Measurements from ENCODE around the gene SMURF1. TPM values are rescaled to one million over a fixed set of nuclear protein-coding genes. Genes with fewer than 3 reads are reported as not detected.

Gene SMURF1
- total RNA-seq, 4 donors from 2014 or later = 25.3 to 47.5 (median 36.5) TPM

DNA sequence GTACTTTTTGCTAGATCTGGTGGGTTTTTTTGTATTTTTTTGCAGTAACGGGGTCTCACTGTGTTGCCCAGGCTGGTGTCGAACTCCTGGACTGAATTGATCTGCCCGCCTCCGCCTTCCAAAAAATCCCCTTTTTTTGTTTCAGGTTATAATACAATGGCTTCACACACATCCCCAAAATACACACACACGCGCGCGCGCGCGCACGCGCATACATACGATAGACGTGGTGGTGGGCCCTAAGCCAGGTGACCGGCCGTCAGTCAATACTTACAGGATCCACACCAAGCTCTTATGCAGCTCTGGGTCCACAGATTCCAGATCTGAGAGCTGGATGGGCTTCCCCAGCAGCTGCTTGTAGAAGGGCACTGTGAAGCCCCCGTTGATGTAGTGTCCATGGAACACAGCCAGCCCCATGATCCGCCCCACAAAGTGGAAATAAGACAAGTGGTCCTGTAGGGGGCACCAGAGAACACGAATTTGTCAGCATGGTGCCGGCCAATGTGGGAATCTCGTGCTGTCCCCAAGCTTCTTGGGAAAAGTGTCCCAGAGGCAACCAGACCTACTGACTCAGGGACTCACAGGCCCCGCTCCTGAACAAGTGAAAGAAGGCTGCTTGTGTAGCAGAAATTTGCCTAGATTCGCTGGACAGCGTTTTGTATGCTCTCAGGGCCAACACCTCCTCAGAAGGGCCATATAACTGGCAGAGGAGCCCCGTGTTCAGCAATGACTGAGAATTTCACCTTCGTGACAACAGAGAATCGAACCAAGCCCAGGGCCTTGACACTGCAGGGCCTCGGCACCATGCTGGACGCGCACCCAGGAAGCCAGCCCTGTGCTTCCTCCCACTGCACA is 103.6 kb downstream of the SMURF1 start:
- no peaks in the 10 kb centered on the region for H3K9me3 ChIP-seq
- H3K4me1 ChIP-seq = peaks cover 10 to 33% (median 20%) of the 10 kb centered on the region in 4 donors
- H3K4me3 ChIP-seq = no peak overlapping the region
- DNase-seq = peak; percentile 85
- H3K27me3 ChIP-seq = no peaks in the 10 kb centered on the region
- intact Hi-C loops (cut with DNase I; ENCODE audit: low total_unique reads) = loop anchor here (2.0 kb wide), 1 partner anchor 272 kb away; no protein-coding TSS in a partner anchor
- in situ Hi-C loops (cut with MboI; ENCODE audit: low pct_ligation_motif_present in 1 of 4, low pct_unique_long_range_greater_than_20kb in 1 of 4, low sequenced_read_pairs in 3 of 4) = loop anchor here in 3 of 4 donors (5.0 to 10.0 kb wide), 3 partner anchors 104 to 274 kb away; partner anchors contain the start of gene SMURF1 (in 1 of the 3)
- peaks cover 0 to 43% (median 18%) of the 10 kb centered on the region in 4 donors for H3K36me3 ChIP-seq
- TF ChIP-seq EP300 (IDR thresholded peaks at IDR 0.05; ENCODE audit: low read depth) (no peak), POLR2AphosphoS5 (IDR thresholded peaks at IDR 0.05) (peak in 1 of 3 donors; percentile 33)
- TF ChIP-seq, protein P1, sequence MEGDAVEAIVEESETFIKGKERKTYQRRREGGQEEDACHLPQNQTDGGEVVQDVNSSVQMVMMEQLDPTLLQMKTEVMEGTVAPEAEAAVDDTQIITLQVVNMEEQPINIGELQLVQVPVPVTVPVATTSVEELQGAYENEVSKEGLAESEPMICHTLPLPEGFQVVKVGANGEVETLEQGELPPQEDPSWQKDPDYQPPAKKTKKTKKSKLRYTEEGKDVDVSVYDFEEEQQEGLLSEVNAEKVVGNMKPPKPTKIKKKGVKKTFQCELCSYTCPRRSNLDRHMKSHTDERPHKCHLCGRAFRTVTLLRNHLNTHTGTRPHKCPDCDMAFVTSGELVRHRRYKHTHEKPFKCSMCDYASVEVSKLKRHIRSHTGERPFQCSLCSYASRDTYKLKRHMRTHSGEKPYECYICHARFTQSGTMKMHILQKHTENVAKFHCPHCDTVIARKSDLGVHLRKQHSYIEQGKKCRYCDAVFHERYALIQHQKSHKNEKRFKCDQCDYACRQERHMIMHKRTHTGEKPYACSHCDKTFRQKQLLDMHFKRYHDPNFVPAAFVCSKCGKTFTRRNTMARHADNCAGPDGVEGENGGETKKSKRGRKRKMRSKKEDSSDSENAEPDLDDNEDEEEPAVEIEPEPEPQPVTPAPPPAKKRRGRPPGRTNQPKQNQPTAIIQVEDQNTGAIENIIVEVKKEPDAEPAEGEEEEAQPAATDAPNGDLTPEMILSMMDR (IDR thresholded peaks at IDR 0.05) = peak; percentile 72 to 89 (median 79)
- peak overlapping the region; percentile 54 to 77 (median 71) for H3K27ac ChIP-seq
- 65 to 84% methylated on average over 19 to 31 of the region's 31 CpGs for WGBS, 2 donors (ENCODE audit: low coverage in 1 of 2)

DNA sequence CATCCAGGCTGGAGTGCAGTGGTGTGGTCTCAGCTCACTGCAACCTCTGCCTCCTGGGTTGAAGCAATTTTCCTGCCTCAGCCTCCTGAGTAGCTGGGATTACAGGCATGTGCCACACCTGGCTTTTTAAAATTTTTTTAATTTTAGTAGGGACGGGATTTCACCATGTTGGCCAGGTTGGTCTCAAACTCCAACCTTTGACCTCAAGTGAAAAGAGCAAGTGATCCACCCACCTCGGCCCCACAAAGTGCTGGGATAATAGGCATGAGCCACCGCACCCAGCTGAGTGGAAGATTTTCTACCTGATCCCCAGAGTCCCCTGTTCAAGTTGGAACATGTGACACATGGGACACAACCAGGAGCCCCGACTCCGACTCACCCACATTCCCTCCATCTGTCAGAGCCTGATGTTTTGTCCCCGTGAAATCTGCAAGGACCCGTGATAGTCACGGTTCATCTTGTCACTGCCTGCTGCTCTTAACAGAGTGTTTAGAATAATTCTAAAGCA is 104.5 kb downstream of the SMURF1 start:
- DNase-seq = no peak
- intact Hi-C loops (cut with DNase I; ENCODE audit: low total_unique reads) = no loop called here
- 60 to 72% methylated on average over 2 to 8 of the region's 8 CpGs for WGBS, 2 donors (ENCODE audit: low coverage in 1 of 2)

DNA sequence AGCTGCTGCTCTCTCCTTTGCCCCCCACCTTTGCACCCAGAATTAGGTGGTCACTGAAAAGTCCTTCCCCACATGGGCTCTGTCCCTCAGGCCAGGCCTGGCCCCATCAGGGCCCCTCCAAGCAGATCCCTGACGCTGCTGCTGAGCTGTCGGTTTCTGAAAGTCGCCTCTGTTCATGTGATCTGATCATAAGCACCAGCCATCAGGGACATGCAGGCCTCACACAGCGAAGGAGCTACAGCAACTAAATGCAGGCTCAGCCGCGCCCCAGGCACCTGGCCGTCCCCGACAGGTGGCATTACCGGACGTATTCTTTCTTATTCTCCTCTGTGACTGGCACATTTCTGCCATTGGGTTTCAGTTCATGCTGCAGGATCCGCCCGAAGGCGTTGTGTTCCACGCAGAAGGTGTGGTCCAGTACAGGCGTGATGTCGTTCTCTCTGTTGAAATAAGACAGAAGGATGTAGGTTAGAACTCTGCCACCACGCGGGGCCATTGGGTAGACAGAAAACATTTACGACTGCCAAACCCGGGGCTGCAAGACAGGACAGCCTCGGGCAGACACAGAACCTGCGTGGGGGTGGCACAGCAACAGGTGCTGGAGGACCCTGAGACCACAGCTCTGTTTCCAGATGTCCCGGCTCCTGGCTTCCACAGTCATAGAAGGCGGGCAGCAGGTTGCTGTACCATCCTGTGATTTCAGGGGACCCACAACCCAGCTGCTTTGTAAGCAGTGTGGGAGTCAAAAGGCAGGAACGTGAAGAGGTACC is 105.6 kb downstream of the SMURF1 start:
- H3K27me3 ChIP-seq = no peaks in the 10 kb centered on the region
- H3K4me1 ChIP-seq = peaks cover 10 to 31% (median 20%) of the 10 kb centered on the region in 4 donors
- no peak overlapping the region for H3K4me3 ChIP-seq
- peaks cover 0 to 49% (median 19%) of the 10 kb centered on the region in 4 donors for H3K36me3 ChIP-seq
- no peak for TF ChIP-seq POLR2AphosphoS5 (IDR thresholded peaks at IDR 0.05)
- TF ChIP-seq, protein P1 (IDR thresholded peaks at IDR 0.05) = peak in 1 of 5 experiments; percentile 24
- WGBS, 2 donors (ENCODE audit: low coverage in 1 of 2) = 89% methylated on average over 25 of the region's 25 CpGs; no CpG with 5 or more reads in 1 of the 2 donors
- peak overlapping the region in 2 of 4 donors; percentile 11 to 50 for H3K27ac ChIP-seq
- intact Hi-C loops (cut with DNase I; ENCODE audit: low total_unique reads) = no loop called here
- in situ Hi-C loops (cut with MboI; ENCODE audit: low pct_ligation_motif_present in 1 of 4, low pct_unique_long_range_greater_than_20kb in 1 of 4, low sequenced_read_pairs in 3 of 4) = loop anchor here in 1 of 4 donors (10.0 kb wide), 1 partner anchor 277 kb away; no protein-coding TSS in a partner anchor
- H3K9me3 ChIP-seq = no peaks in the 10 kb centered on the region
- DNase-seq = peak; percentile 19

More for the DNA sequence above, 104.5 kb downstream of the SMURF1 start:
- Histone ChIP-seq H3K4me3 (no peak overlapping the region), H3K36me3 (peaks cover 0 to 44% (median 19%) of the 10 kb centered on the region in 4 donors), H3K27me3 (no peaks in the 10 kb centered on the region), H3K27ac (peak overlapping the region in 1 of 4 donors; percentile 29), H3K9me3 (no peaks in the 10 kb centered on the region), H3K4me1 (peaks cover 10 to 33% (median 20%) of the 10 kb centered on the region in 4 donors)
- in situ Hi-C loops (cut with MboI; ENCODE audit: low pct_ligation_motif_present in 1 of 4, low pct_unique_long_range_greater_than_20kb in 1 of 4, low sequenced_read_pairs in 3 of 4) = loop anchor here in 1 of 4 donors (10.0 kb wide), 1 partner anchor 275 kb away; no protein-coding TSS in a partner anchor
- TF ChIP-seq POLR2AphosphoS5 (IDR thresholded peaks at IDR 0.05) (no peak), EP300 (IDR thresholded peaks at IDR 0.05; ENCODE audit: low read depth) (no peak), POLR2A (IDR thresholded peaks at IDR 0.05) (no peak)
- TF ChIP-seq, protein P1 (IDR thresholded peaks at IDR 0.05) = no peak
